Lung (tissue), 12 donors: Measurements from ENCODE around the gene KCNG1. TPM values are rescaled to one million over a fixed set of nuclear protein-coding genes. Genes with fewer than 3 reads are reported as not detected.

Experiments
- ATAC-seq: fragments of 200-7000 bp; cut with Tn5 transposase; one replicate; pipeline ENCODE4 v1.9.1; 2020; ENCODE audit warnings: moderate number of reproducible peaks; ENCODE audit not compliant: insufficient read depth, low FRiP score
- DNase-seq, 3 donors: peaks; one replicate each; pipeline ENCODE4 v3.0.0-alpha.2; 2013 to 2017
- H3K27ac ChIP-seq, 2 donors: one replicate each; pipeline ENCODE4 v1.5.1; 2013; ENCODE audit warnings: mild to moderate bottlenecking in 2 of 2, moderate library complexity in 2 of 2, control low read depth in 1 of 2, inconsistent platforms in 1 of 2, low read depth in 1 of 2, low read length in 1 of 2
- H3K27me3 ChIP-seq, 3 donors: one replicate each; pipeline ENCODE4 v1.5.1; 2013; ENCODE audit warnings: low read length in 2 of 3; ENCODE audit not compliant: control insufficient read depth in 3 of 3, insufficient read depth in 3 of 3
- H3K36me3 ChIP-seq, 4 donors: one replicate each; pipeline ENCODE4 v1.5.1; 2013; ENCODE audit warnings: low read length in 4 of 4, mild to moderate bottlenecking in 1 of 4, moderate library complexity in 1 of 4; ENCODE audit not compliant: control insufficient read depth in 4 of 4, insufficient read depth in 4 of 4
- H3K4me1 ChIP-seq, 5 donors: one replicate each; pipeline ENCODE4 v1.5.1; 2013; ENCODE audit warnings: low read length in 5 of 5, mild to moderate bottlenecking in 2 of 5, moderate library complexity in 1 of 5; ENCODE audit not compliant: control insufficient read depth in 5 of 5, insufficient read depth in 5 of 5
- H3K4me3 ChIP-seq: one replicate; pipeline ENCODE4 v1.5.1; 2013; ENCODE audit warnings: mild to moderate bottlenecking, control low read depth, moderate library complexity
- H3K9ac ChIP-seq, 2 donors: one replicate each; pipeline ENCODE4 v1.5.1; 2013; ENCODE audit warnings: low read length in 2 of 2, control low read depth in 1 of 2; ENCODE audit not compliant: insufficient read depth in 1 of 2
- H3K9me3 ChIP-seq, 4 donors: one replicate each; pipeline ENCODE4 v1.5.1; 2013; ENCODE audit warnings: low read length in 3 of 4, mild to moderate bottlenecking in 1 of 4, moderate library complexity in 1 of 4; ENCODE audit not compliant: control insufficient read depth in 4 of 4, insufficient read depth in 3 of 4
- WGBS, 2 donors: extraction: QIAGEN DNeasy Blood & Tissue Kit; methylation state at CpG; one replicate each; pipeline ENCODE4 v1.1.7; 2013; 5-methylcytosine and 5-hydroxymethylcytosine counted together
- polyA plus RNA-seq, 2 donors: library from polyadenylated mRNA; stranded (reverse); fragments of 200-250 nt; gene quantifications; one replicate each; pipeline ENCODE4 v1.2.1, GENCODE V29; 2013
- total RNA-seq, 2 donors: library from RNA; depleted of rRNA in 1 of 2; stranded (reverse); fragments of >200 nt in 1 of 2; gene quantifications; one replicate each; pipeline ENCODE4 v1.2.1, GENCODE V29; 2014 to 2021
- TF ChIP-seq, protein P1 (sequence below): IDR thresholded peaks from 2 replicates; pipeline ENCODE4 v1.5.1; 2012; ENCODE audit warnings: mild to moderate bottlenecking; ENCODE audit errors: control extremely low read depth, extremely low read depth
- donor health status: control.
- donor health status: control.
- donor health status: Bipolar disorder and iron deficiency.
- donor health status: healthy.
- donor health status: DM: yes; HTN: yes; CAD: no.

Gene KCNG1
- total and polyA plus RNA-seq, 4 donors = 0.14 to 0.58 (median 0.42) TPM

DNA sequence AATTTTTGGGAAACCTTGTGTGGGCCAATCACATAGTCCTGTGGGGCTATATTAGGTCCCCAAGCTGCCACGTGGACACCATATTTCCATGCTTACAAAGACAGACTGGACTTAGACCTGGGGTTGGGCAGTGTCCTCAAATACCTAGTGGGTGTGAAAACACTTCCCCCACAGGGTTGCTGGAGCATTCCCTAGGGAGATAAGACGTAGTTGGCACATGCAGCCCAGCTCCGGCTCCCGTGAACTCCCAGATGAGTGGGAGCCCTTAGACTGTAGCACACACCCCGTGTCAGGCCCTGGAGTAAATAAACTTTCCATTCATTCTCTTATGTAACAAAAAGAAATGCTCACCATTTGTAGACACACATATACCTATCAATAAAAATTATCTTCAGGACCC, 14.2 kb downstream of the KCNG1 start:
- Histone ChIP-seq H3K36me3 (no peaks in the 10 kb centered on the region), H3K27ac (no peak overlapping the region), H3K27me3 (no peaks in the 10 kb centered on the region), H3K9me3 (peaks cover 0 to 3% (median 0%) of the 10 kb centered on the region in 4 donors), H3K4me1 (no peaks in the 10 kb centered on the region), H3K4me3 (no peak overlapping the region), H3K9ac (no peak overlapping the region)
- WGBS, 2 donors = 73 to 83% methylated on average over 5 of the region's 5 CpGs
- TF ChIP-seq, protein P1, sequence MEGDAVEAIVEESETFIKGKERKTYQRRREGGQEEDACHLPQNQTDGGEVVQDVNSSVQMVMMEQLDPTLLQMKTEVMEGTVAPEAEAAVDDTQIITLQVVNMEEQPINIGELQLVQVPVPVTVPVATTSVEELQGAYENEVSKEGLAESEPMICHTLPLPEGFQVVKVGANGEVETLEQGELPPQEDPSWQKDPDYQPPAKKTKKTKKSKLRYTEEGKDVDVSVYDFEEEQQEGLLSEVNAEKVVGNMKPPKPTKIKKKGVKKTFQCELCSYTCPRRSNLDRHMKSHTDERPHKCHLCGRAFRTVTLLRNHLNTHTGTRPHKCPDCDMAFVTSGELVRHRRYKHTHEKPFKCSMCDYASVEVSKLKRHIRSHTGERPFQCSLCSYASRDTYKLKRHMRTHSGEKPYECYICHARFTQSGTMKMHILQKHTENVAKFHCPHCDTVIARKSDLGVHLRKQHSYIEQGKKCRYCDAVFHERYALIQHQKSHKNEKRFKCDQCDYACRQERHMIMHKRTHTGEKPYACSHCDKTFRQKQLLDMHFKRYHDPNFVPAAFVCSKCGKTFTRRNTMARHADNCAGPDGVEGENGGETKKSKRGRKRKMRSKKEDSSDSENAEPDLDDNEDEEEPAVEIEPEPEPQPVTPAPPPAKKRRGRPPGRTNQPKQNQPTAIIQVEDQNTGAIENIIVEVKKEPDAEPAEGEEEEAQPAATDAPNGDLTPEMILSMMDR = no peak
- DNase-seq = no peak
- no peak for ATAC-seq

DNA sequence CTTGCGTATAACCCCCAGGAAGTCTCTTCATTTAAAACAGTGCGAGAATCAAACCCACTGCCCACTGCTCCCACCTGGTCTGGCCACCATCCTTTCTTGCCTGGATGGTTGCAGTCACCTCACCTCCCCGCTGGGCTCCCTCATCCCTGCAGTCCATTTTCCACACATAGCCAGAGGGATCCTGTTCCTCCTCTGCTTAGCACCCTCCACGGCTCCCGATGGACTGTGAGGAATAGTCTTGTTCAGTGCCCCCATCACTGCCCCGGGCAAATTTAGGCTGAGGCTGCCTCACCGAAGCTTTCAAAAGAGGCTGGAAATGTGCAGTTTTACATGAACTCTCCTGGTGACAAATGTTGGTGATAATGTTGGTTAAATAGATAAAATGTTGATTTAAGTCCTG, 17.7 kb downstream of the KCNG1 start:
- ATAC-seq = no peak
- no peaks in the 10 kb centered on the region for H3K27me3 ChIP-seq
- DNase-seq = no peak
- no peaks in the 10 kb centered on the region for H3K36me3 ChIP-seq
- H3K4me3 ChIP-seq = no peak overlapping the region
- no peak overlapping the region for H3K9ac ChIP-seq
- no peaks in the 10 kb centered on the region for H3K4me1 ChIP-seq
- H3K9me3 ChIP-seq = no peaks in the 10 kb centered on the region
- H3K27ac ChIP-seq = no peak overlapping the region
- TF ChIP-seq, protein P1 = no peak
- 93 to 95% methylated on average over 7 of the region's 7 CpGs for WGBS, 2 donors

DNA sequence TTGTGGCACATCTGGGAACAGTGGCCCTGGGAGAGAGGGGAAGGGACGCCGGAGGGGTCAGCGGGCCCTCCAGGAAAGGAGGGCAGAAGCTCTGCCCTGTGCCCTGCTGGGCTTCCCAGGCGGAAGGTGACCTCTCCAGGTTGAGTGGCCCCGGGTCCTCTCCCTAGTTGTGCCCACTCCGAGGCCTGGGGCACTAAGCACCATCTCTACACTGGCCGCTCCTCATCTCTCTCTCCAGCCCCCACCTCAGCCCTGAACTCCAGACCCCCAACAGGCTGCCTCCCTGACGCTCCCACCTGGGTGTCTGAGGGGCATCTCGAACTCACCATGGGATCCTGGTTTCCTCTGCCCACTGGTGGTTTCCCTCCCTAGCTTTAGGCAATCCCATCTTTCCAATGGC, 18.1 kb downstream of the KCNG1 start:
- Histone ChIP-seq H3K9me3 (no peaks in the 10 kb centered on the region), H3K36me3 (no peaks in the 10 kb centered on the region), H3K4me1 (no peaks in the 10 kb centered on the region), H3K9ac (no peak overlapping the region), H3K27me3 (no peaks in the 10 kb centered on the region), H3K4me3 (no peak overlapping the region), H3K27ac (no peak overlapping the region)
- DNase-seq = no peak
- ATAC-seq = no peak
- 90 to 92% methylated on average over 7 to 9 of the region's 9 CpGs for WGBS, 2 donors
- TF ChIP-seq, protein P1 = no peak

DNA sequence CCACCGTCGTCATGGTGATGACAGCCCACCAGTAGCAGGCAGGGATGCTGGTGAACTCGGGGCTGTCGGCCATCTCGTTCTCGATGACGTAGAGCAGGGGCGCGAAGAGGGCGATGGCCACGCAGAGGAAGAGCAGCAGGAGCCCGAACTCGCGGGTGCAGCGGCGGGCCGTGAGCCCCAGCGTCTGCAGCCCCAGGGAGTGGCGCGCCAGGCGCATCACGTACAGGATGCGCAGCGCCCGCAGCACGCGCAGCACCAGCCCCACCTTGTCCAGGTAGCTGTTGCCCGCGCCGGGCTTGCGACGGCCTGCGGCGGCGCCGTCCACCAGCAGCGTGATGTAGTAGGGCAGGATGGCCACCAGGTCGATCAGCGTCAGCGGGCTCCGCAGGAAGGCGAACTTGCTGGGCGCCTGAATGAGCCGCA, 18.6 kb downstream of the KCNG1 start:
- DNase-seq (no peak), ATAC-seq (no peak)
- Histone ChIP-seq H3K36me3 (no peaks in the 10 kb centered on the region), H3K9ac (no peak overlapping the region), H3K4me3 (no peak overlapping the region), H3K9me3 (no peaks in the 10 kb centered on the region), H3K27ac (no peak overlapping the region), H3K27me3 (no peaks in the 10 kb centered on the region), H3K4me1 (no peaks in the 10 kb centered on the region)
- 92 to 96% methylated on average over 44 of the region's 44 CpGs for WGBS, 2 donors
- TF ChIP-seq, protein P1 = no peak
